Stimulated activated CD4-positive, alpha-beta T cell treated with anti-CD3 and anti-CD28 coated beads, Interleukin-12 subunit alpha, Interleukin-12 subunit beta, amount 100 ng/mL, for 24 hours (primary cell): ENCODE measurements around the gene FAM131B.

Experiments used
- DNase-seq, 2 experiments: peaks; one replicate each; pipeline ENCODE4 v3.0.0-alpha.2; 2020; ENCODE audit warnings: low read depth in 2 of 2

Gene FAM131B

GRCh38 chr7:143359771-143360353 is 2.7 kb downstream of the FAM131B start:
- DNase-seq = no peak

DNA sequence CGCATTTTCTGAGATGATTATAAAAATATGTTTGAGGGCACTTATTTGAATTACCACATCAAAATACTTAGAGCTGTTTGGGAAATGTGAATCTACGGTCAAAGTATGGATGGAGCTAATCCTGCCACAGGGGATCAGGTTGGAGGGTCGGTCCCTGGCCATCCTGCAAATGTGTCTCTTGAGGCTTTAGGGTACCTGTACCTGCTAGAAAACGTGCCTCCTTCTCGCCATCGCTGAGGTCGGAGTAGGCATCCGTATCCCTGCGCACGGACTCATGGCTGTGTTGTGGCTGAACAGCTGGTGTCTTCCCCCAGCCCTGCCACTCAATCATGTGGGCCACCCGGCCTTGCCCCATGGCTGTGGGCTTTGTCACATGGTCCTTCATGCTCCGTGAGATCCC is 3.9 kb downstream of the FAM131B start:
- DNase-seq = no peak

- no peak for DNase-seq
Observed at GRCh38 chr7:143356414-143357050, 6.0 kb downstream of the FAM131B start.

GRCh38 chr7:143355450-143356385 is 6.8 kb downstream of the FAM131B start:
- no peak for DNase-seq

DNA sequence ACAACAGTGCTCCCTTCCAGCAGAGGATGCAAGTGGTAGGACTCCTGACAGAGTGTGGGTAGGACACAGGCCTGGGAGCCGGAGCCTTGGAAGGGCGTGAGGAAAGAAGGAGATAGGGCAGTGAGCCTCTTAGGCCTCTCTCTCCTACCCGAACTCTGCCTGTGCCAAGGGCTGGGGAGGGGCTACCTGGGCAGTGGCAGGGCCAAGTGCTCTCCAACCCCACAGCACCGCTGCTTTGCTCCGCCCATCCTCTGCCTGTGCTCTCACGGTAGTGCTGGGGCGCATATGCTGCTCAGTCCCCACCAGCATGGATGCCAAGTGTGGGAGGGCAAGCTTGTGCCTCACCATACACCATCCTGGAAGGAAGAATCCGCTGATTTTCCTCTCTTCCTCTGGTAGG is 7.5 kb downstream of the FAM131B start:
- DNase-seq = no peak

GRCh38 chr7:143354376-143354775 is 8.1 kb downstream of the FAM131B start:
- no peak for DNase-seq

GRCh38 chr7:143352531-143353002 is 9.9 kb downstream of the FAM131B start:
- DNase-seq = no peak

DNA sequence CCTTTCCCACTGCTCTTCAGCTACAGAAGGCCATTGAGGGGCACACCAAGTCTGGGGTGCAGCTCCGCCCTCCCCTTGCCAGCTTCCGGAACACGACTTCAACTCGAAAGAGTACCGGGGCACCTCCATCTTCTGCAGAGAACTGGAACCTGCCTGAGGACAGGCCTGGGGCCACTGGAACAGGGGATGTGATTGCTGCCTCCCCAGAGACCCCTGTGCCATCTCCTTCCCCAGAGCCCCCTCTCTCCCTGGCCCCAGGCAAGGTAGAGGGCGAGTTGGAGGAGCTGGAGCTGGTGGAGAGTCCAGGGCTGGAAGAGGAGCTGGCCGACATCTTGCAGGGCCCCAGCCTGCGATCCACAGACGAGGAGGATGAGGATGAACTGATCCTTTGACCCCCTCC is 10.9 kb downstream of the FAM131B start:
- no peak for DNase-seq

GRCh38 chr7:143351060-143351459 is 11.5 kb downstream of the FAM131B start:
- DNase-seq = no peak

GRCh38 chr7:143347950-143348349 is 14.6 kb downstream of the FAM131B start:
- no peak for DNase-seq

GRCh38 chr7:143346018-143346417 is 16.5 kb downstream of the FAM131B start:
- DNase-seq = no peak

DNA sequence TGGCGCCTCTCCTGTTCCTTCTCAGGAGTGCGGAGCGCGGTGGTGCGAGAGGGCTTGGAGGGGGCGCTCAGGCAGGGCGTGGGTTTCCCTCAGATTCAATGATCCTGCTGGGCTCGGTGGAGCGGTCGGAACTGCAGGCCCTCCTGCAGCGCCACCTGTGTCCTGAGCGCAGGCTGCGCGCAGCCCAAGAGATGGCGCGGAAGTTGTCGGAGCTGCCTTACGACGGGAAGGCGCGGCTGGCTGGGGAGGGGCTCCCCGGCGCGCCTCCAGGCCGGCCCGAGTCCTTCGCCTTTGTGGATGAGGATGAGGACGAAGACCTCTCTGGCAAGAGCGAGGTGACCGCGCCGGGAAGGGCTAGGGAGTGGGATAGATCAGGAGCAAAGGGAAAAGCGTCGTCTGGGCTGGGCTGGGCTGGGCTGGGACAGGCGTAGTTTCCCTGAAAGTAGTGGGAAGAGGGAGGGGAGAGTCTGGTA is 17.0 kb downstream of the FAM131B start:
- peak; percentile 43 to 52 for DNase-seq

- no peak for DNase-seq
Observed at GRCh38 chr7:143343596-143343995, 18.9 kb downstream of the FAM131B start.

- DNase-seq = no peak
Observed at GRCh38 chr7:143341842-143342241, 20.7 kb downstream of the FAM131B start.

- DNase-seq = no peak
Observed at GRCh38 chr7:143337216-143337615, 25.3 kb downstream of the FAM131B start.

- no peak for DNase-seq
Observed at GRCh38 chr7:143334244-143334643, 28.3 kb downstream of the FAM131B start.

DNA sequence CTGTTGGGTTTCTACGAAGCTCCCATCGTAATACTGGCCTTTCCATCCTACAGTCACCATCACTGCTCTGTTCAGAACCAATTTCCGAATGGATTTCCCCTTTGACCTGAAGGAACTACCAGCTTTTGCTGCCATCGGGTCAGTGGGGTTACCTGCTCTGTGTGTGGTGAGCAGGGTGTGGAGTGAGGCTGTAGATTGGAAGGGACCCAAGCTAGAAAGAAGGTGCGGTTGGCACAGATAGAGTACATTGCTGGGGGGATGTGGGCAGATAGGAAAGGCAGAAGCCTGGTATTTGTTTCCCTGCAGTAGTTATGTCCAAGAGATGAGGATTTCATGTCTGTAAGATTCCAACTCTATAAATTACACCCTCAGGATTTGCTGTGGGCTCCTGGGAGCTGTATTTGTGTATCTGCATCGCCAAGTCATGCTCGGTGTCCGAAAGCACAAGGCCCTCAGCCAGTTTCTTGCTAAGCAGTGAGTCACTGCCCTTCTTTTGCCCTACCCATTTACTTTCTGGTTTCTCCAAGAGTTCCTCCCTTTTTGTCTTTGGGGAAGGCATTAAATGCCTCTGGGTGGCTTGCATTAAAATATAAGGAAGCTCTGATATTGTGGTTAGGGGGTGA is 31.2 kb downstream of the FAM131B start:
- no peak for DNase-seq

DNA sequence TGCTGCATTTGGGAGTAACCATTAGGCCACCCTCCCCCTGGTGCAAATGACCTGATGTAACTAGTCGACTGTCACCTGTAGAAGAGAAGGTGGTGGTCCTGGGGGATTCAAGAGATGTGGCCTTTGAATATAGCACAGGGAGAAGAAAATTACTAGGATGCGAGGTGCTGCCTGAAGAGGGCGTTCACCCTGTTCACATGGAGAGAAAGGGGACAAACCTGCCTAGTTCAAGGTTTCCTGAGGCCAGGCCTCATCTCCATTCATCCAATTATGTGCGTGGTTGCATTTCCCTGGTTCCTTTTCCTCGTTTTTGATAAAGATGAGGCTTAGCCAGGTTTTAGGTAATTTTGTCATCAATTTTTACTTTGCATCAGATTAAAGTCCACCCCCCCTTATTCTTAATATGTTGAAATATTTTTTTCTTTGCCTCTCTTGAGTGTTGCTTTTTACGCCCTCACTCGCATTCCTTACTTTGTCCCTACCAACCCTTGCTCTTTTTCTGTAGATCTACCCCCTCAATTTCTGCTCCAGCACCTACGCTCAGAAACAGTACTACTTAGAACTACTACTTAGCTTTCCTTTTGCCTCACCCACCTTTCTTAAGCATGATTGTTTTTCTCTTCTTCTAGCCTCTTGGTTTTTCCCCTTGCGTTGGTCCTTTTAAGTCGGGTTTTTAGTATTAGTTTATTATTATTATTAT is 32.9 kb downstream of the FAM131B start:
- no peak for DNase-seq

GRCh38 chr7:143327903-143328302 is 34.6 kb downstream of the FAM131B start:
- no peak for DNase-seq

DNA sequence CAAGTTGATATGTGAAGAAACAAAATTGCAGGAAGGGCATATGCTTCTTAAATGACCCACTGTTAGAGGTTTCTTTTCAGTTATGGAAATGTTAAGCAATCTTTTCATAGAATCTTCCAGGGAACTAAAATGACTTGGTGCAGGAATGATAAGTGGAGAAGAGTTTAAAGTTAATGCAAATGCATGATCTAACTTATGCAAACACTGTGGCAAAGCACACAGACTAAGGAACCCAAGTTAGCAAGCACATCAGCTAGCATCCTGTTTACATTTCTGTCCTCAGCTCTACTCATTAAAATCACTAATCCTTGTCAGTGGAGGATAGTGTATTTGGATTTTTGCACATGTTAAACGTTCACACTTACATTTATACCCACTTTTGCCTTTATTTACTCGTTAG is 37.3 kb downstream of the FAM131B start:
- DNase-seq = no peak

- DNase-seq = no peak
Observed at GRCh38 chr7:143323653-143324052, 38.9 kb downstream of the FAM131B start.
